ENCODE results near the gene ZFYVE28.

The ZFYVE28 gene

GRCh38 chr4:2426711-2427275 lies 8.3 kb upstream of the ZFYVE28 start:
- Histone ChIP-seq H3K36me3 (ENCODE audit: control insufficient read depth in 2 of 2, insufficient read depth in 2 of 2, low read length in 2 of 2) (no peaks in the 10 kb centered on the region), H3K27ac (ENCODE audit: low read depth in 2 of 2, low read length in 2 of 2) (no peak overlapping the region), H3K4me1 (ENCODE audit: control insufficient read depth in 2 of 2, insufficient read depth in 2 of 2, low read length in 2 of 2) (no peaks in the 10 kb centered on the region), H3K4me3 (ENCODE audit: low read length in 2 of 2) (no peak overlapping the region), H3K27me3 (ENCODE audit: control insufficient read depth in 2 of 2, insufficient read depth in 2 of 2, low read length in 2 of 2) (peaks cover 0 to 5% of the 10 kb centered on the region in 2 donors), H3K9ac (ENCODE audit: low read depth in 1 of 2, low read length in 2 of 2) (no peak overlapping the region), H3K9me3 (ENCODE audit: control insufficient read depth in 2 of 2, low read length in 2 of 2) (no peaks in the 10 kb centered on the region)

- Histone ChIP-seq H3K27ac (ENCODE audit: low read depth in 2 of 2, low read length in 2 of 2) (no peak overlapping the region), H3K4me3 (ENCODE audit: low read length in 2 of 2) (no peak overlapping the region), H3K9me3 (ENCODE audit: control insufficient read depth in 2 of 2, low read length in 2 of 2) (no peaks in the 10 kb centered on the region), H3K36me3 (ENCODE audit: control insufficient read depth in 2 of 2, insufficient read depth in 2 of 2, low read length in 2 of 2) (no peaks in the 10 kb centered on the region), H3K27me3 (ENCODE audit: control insufficient read depth in 2 of 2, insufficient read depth in 2 of 2, low read length in 2 of 2) (peaks cover 0 to 5% of the 10 kb centered on the region in 2 donors), H3K9ac (ENCODE audit: low read depth in 1 of 2, low read length in 2 of 2) (no peak overlapping the region), H3K4me1 (ENCODE audit: control insufficient read depth in 2 of 2, insufficient read depth in 2 of 2, low read length in 2 of 2) (no peaks in the 10 kb centered on the region)
These were observed 7.6 kb upstream of the ZFYVE28 start for GRCh38 chr4:2426069-2426397.

GRCh38 chr4:2425386-2426068 lies 7.1 kb upstream of the ZFYVE28 start:
- no peaks in the 10 kb centered on the region for H3K36me3 ChIP-seq (ENCODE audit: control insufficient read depth in 2 of 2, insufficient read depth in 2 of 2, low read length in 2 of 2)
- no peak overlapping the region for H3K27ac ChIP-seq (ENCODE audit: low read depth in 2 of 2, low read length in 2 of 2)
- H3K27me3 ChIP-seq (ENCODE audit: control insufficient read depth in 2 of 2, insufficient read depth in 2 of 2, low read length in 2 of 2) = peaks cover 0 to 10% of the 10 kb centered on the region in 2 donors

GRCh38 chr4:2424581-2424980 lies 6.1 kb upstream of the ZFYVE28 start:
- Histone ChIP-seq H3K9ac (ENCODE audit: low read depth in 1 of 2, low read length in 2 of 2) (no peak overlapping the region), H3K27ac (ENCODE audit: low read depth in 2 of 2, low read length in 2 of 2) (no peak overlapping the region), H3K4me1 (ENCODE audit: control insufficient read depth in 2 of 2, insufficient read depth in 2 of 2, low read length in 2 of 2) (peaks cover 0 to under 1% of the 10 kb centered on the region in 2 donors), H3K4me3 (ENCODE audit: low read length in 2 of 2) (no peak overlapping the region), H3K36me3 (ENCODE audit: control insufficient read depth in 2 of 2, insufficient read depth in 2 of 2, low read length in 2 of 2) (no peaks in the 10 kb centered on the region), H3K9me3 (ENCODE audit: control insufficient read depth in 2 of 2, low read length in 2 of 2) (no peaks in the 10 kb centered on the region), H3K27me3 (ENCODE audit: control insufficient read depth in 2 of 2, insufficient read depth in 2 of 2, low read length in 2 of 2) (peaks cover 6 to 11% of the 10 kb centered on the region in 2 donors)

More at GRCh38 chr4:2425386-2426068, 7.1 kb upstream of the ZFYVE28 start:
- Histone ChIP-seq H3K9ac (ENCODE audit: low read depth in 1 of 2, low read length in 2 of 2) (no peak overlapping the region), H3K9me3 (ENCODE audit: control insufficient read depth in 2 of 2, low read length in 2 of 2) (no peaks in the 10 kb centered on the region), H3K4me3 (ENCODE audit: low read length in 2 of 2) (no peak overlapping the region), H3K4me1 (ENCODE audit: control insufficient read depth in 2 of 2, insufficient read depth in 2 of 2, low read length in 2 of 2) (no peaks in the 10 kb centered on the region)

GRCh38 chr4:2423695-2424094 lies 5.2 kb upstream of the ZFYVE28 start:
- Histone ChIP-seq H3K27me3 (ENCODE audit: control insufficient read depth in 2 of 2, insufficient read depth in 2 of 2, low read length in 2 of 2) (peaks cover 6 to 11% of the 10 kb centered on the region in 2 donors), H3K36me3 (ENCODE audit: control insufficient read depth in 2 of 2, insufficient read depth in 2 of 2, low read length in 2 of 2) (no peaks in the 10 kb centered on the region), H3K9ac (ENCODE audit: low read depth in 1 of 2, low read length in 2 of 2) (no peak overlapping the region), H3K4me3 (ENCODE audit: low read length in 2 of 2) (no peak overlapping the region), H3K27ac (ENCODE audit: low read depth in 2 of 2, low read length in 2 of 2) (no peak overlapping the region), H3K4me1 (ENCODE audit: control insufficient read depth in 2 of 2, insufficient read depth in 2 of 2, low read length in 2 of 2) (peaks cover 8% of the 10 kb centered on the region in 2 donors), H3K9me3 (ENCODE audit: control insufficient read depth in 2 of 2, low read length in 2 of 2) (no peaks in the 10 kb centered on the region)

- H3K9ac ChIP-seq (ENCODE audit: low read depth in 1 of 2, low read length in 2 of 2) = no peak overlapping the region
- H3K4me1 ChIP-seq (ENCODE audit: control insufficient read depth in 2 of 2, insufficient read depth in 2 of 2, low read length in 2 of 2) = peaks cover 8 to 9% of the 10 kb centered on the region in 2 donors
- H3K27me3 ChIP-seq (ENCODE audit: control insufficient read depth in 2 of 2, insufficient read depth in 2 of 2, low read length in 2 of 2) = peaks cover 6 to 11% of the 10 kb centered on the region in 2 donors
- H3K27ac ChIP-seq (ENCODE audit: low read depth in 2 of 2, low read length in 2 of 2) = no peak overlapping the region
- no peaks in the 10 kb centered on the region for H3K36me3 ChIP-seq (ENCODE audit: control insufficient read depth in 2 of 2, insufficient read depth in 2 of 2, low read length in 2 of 2)
- H3K4me3 ChIP-seq (ENCODE audit: low read length in 2 of 2) = no peak overlapping the region
- no peaks in the 10 kb centered on the region for H3K9me3 ChIP-seq (ENCODE audit: control insufficient read depth in 2 of 2, low read length in 2 of 2)
These were observed 4.6 kb upstream of the ZFYVE28 start for GRCh38 chr4:2423066-2423465.

- Histone ChIP-seq H3K4me1 (ENCODE audit: control insufficient read depth in 2 of 2, insufficient read depth in 2 of 2, low read length in 2 of 2) (peaks cover 15 to 18% of the 10 kb centered on the region in 2 donors), H3K36me3 (ENCODE audit: control insufficient read depth in 2 of 2, insufficient read depth in 2 of 2, low read length in 2 of 2) (no peaks in the 10 kb centered on the region), H3K9ac (ENCODE audit: low read depth in 1 of 2, low read length in 2 of 2) (no peak overlapping the region), H3K27me3 (ENCODE audit: control insufficient read depth in 2 of 2, insufficient read depth in 2 of 2, low read length in 2 of 2) (peaks cover 6 to 11% of the 10 kb centered on the region in 2 donors), H3K9me3 (ENCODE audit: control insufficient read depth in 2 of 2, low read length in 2 of 2) (no peaks in the 10 kb centered on the region), H3K4me3 (ENCODE audit: low read length in 2 of 2) (no peak overlapping the region), H3K27ac (ENCODE audit: low read depth in 2 of 2, low read length in 2 of 2) (no peak overlapping the region)
These were observed 3.5 kb upstream of the ZFYVE28 start for GRCh38 chr4:2421928-2422327.

- Histone ChIP-seq H3K9me3 (ENCODE audit: control insufficient read depth in 2 of 2, low read length in 2 of 2) (no peaks in the 10 kb centered on the region), H3K4me3 (ENCODE audit: low read length in 2 of 2) (no peak overlapping the region), H3K4me1 (ENCODE audit: control insufficient read depth in 2 of 2, insufficient read depth in 2 of 2, low read length in 2 of 2) (peaks cover 22 to 25% of the 10 kb centered on the region in 2 donors), H3K36me3 (ENCODE audit: control insufficient read depth in 2 of 2, insufficient read depth in 2 of 2, low read length in 2 of 2) (no peaks in the 10 kb centered on the region), H3K27me3 (ENCODE audit: control insufficient read depth in 2 of 2, insufficient read depth in 2 of 2, low read length in 2 of 2) (peaks cover 6 to 24% of the 10 kb centered on the region in 2 donors), H3K27ac (ENCODE audit: low read depth in 2 of 2, low read length in 2 of 2) (no peak overlapping the region), H3K9ac (ENCODE audit: low read depth in 1 of 2, low read length in 2 of 2) (no peak overlapping the region)
These were observed 1.4 kb upstream of the ZFYVE28 start for GRCh38 chr4:2419814-2420213.

- Histone ChIP-seq H3K27ac (ENCODE audit: low read depth in 2 of 2, low read length in 2 of 2) (peak within 1 kb of the TSS; percentile 61 to 87), H3K36me3 (ENCODE audit: control insufficient read depth in 2 of 2, insufficient read depth in 2 of 2, low read length in 2 of 2) (no peaks in the 10 kb centered on the region), H3K9ac (ENCODE audit: low read depth in 1 of 2, low read length in 2 of 2) (peak within 1 kb of the TSS; percentile 44 to 88), H3K9me3 (ENCODE audit: control insufficient read depth in 2 of 2, low read length in 2 of 2) (no peaks in the 10 kb centered on the region), H3K4me3 (ENCODE audit: low read length in 2 of 2) (peak within 1 kb of the TSS; percentile 63 to 79), H3K4me1 (ENCODE audit: control insufficient read depth in 2 of 2, insufficient read depth in 2 of 2, low read length in 2 of 2) (peaks cover 25 to 31% of the 10 kb centered on the region in 2 donors), H3K27me3 (ENCODE audit: control insufficient read depth in 2 of 2, insufficient read depth in 2 of 2, low read length in 2 of 2) (peaks cover 6 to 24% of the 10 kb centered on the region in 2 donors)
These were observed 466 bp upstream of the ZFYVE28 start, which contains the start of gene CFAP99 for GRCh38 chr4:2418650-2419571. TSS of gene CFAP99 (plus strand) at chr4:2418955.

All from mucosa of rectum (tissue), 2 donors.